HepG2 (cell line): Measurements from ENCODE around the gene CLIC4. TPM values are rescaled to one million over a fixed set of nuclear protein-coding genes. Genes with fewer than 3 reads are reported as not detected.

ENCODE experiments used
- ATAC-seq: fragments of 200-7000 bp; cut with Tn5 transposase; 3 replicates; pipeline ENCODE4 v1.9.1; 2020; ENCODE audit warnings: mild to moderate bottlenecking, moderate library complexity
- BruUV-seq: library from RNA; stranded (reverse); fragments of 400-500 nt; replicated peaks from 2 replicates; lab custom pipeline; 2021; lab: Mats Ljungman, UMichigan
- CTCF ChIA-PET: fragments of 300-600 bp; formaldehyde crosslinking; extraction: SDS; loops from one replicate; lab custom pipeline; 2021; ENCODE audit warnings: low total read pairs, inconsistent platforms, low intra/inter-chr PET ratio; lab: Yijun Ruan, JAX
- POLR2A ChIA-PET: fragments of 350-600 bp; sonication (Branson Sonifier 250); formaldehyde crosslinking; loops from one replicate; lab custom pipeline; 2020; ENCODE audit warnings: antibody characterized with exemption, inconsistent platforms; lab: Yijun Ruan, JAX
- DNase-seq: peaks from one replicate; pipeline ENCODE4 v3.0.0-alpha.2; 2015; ENCODE audit warnings: low spot score
- FAIRE-seq: peaks from 3 replicates; lab custom pipeline; 2011; peaks lifted over from hg19 to GRCh38; lab: Jason Lieb, UNC
- H2AFZ ChIP-seq: one replicate; pipeline ENCODE4 v1.6.1; 2011; ENCODE audit warnings: low read length, inconsistent platforms
- H3K27ac ChIP-seq: fragments of 300-600 bp; 3 replicates; pipeline ENCODE4 v1.8.0; 2011; ENCODE audit warnings: mixed run types, mild to moderate bottlenecking, mixed read lengths, low read length, inconsistent platforms; ENCODE audit not compliant: insufficient read depth; ENCODE audit errors: extremely low read length
- H3K27me3 ChIP-seq, 2 experiments: fragments of 200-600 bp in 1 of 2; 2 replicates in 1 of 2; 3 replicates in 1 of 2; pipeline versions ENCODE4 v1.6.0 to v1.8.0; 2011; ENCODE audit warnings: low read length in 2 of 2, mild to moderate bottlenecking in 2 of 2, moderate library complexity in 2 of 2, inconsistent platforms in 1 of 2; ENCODE audit not compliant: insufficient read depth in 2 of 2, control insufficient read depth in 1 of 2
- H3K36me3 ChIP-seq, 2 experiments: fragments of 200-600 bp in 1 of 2; replicated peaks in 1 of 2; 2 replicates in 1 of 2; 3 replicates in 1 of 2; pipeline versions ENCODE4 v1.5.1 to v1.8.0; 2011; ENCODE audit warnings: low read length in 2 of 2, inconsistent platforms in 1 of 2; ENCODE audit not compliant: insufficient read depth in 2 of 2, control insufficient read depth in 1 of 2
- H3K4me1 ChIP-seq: 2 replicates; pipeline ENCODE4 v1.5.1; 2012; ENCODE audit warnings: low read length, inconsistent platforms; ENCODE audit not compliant: insufficient read depth
- H3K4me2 ChIP-seq: 2 replicates; pipeline ENCODE4 v1.6.0; 2011; ENCODE audit warnings: low read depth, low read length, inconsistent platforms
- H3K4me3 ChIP-seq, 3 experiments: fragments of 200-600 bp in 1 of 3; sonication (generic), shearing (Covaris generic) in 1 of 3; replicated peaks in 1 of 3; 2 replicates each; pipeline ENCODE4 v1.5.1; 2011 to 2016; ENCODE audit warnings: low read length in 3 of 3, inconsistent platforms in 2 of 3, low read depth in 2 of 3, mild to moderate bottlenecking in 2 of 3, control low read depth in 1 of 3, mixed read lengths in 1 of 3; ENCODE audit not compliant: insufficient read depth in 1 of 3
- H3K79me2 ChIP-seq: one replicate; pipeline ENCODE4 v1.6.1; 2011; ENCODE audit warnings: low read length, inconsistent platforms; ENCODE audit not compliant: insufficient read depth
- H3K9ac ChIP-seq: 2 replicates; pipeline ENCODE4 v1.6.0; 2011; ENCODE audit warnings: mild to moderate bottlenecking, low read depth, low read length, inconsistent platforms; ENCODE audit not compliant: insufficient read depth
- H3K9me3 ChIP-seq: 2 replicates; pipeline ENCODE4 v1.5.1; 2012; ENCODE audit warnings: mild to moderate bottlenecking, low read length
- H4K20me1 ChIP-seq: 2 replicates; pipeline ENCODE4 v1.6.0; 2011; ENCODE audit warnings: inconsistent platforms, mild to moderate bottlenecking, low read length, moderate library complexity; ENCODE audit not compliant: insufficient read depth
- AHDC1 ChIP-seq: sonication (generic); formaldehyde crosslinking; IDR thresholded peaks from 2 replicates; pipeline ENCODE4 v1.5.1; 2020; ENCODE audit warnings: mild to moderate bottlenecking, missing genetic modification reagents, borderline replicate concordance
- ZMYM2 ChIP-seq: sonication (generic); formaldehyde crosslinking; IDR thresholded peaks from 2 replicates; pipeline ENCODE4 v1.8.0; 2022; ENCODE audit warnings: mild to moderate bottlenecking, missing genetic modification reagents
- WGBS: methylation state at CpG from one replicate; pipeline ENCODE4 v1.1.6; 2017; ENCODE audit warnings: low lambda C conversion rate; 5-methylcytosine and 5-hydroxymethylcytosine counted together
- in situ Hi-C: cut with HindIII; loops from 2 replicates; pipeline ENCODE4 v1.10.0; 2017; ENCODE audit warnings: low pct_unique_long_range_greater_than_20kb; ENCODE audit not compliant: extremely low pct_ligation_motif_present
- intact Hi-C: fragments of 100-400 bp; cut with micrococcal nuclease; formaldehyde crosslinking; loops from one replicate; pipeline ENCODE4 v1.10.0; 2022; ENCODE audit not compliant: unreplicated experiment
- polyA plus RNA-seq, 8 experiments: library from polyadenylated mRNA; depleted of rRNA in 3 of 8; stranded (reverse) in 7 of 8; unstranded in 1 of 8; fragments of >200 nt; fragmentation: Illumina TruSeq in 4 of 8; extraction: Trizol in 4 of 8; gene quantifications; 2 replicates each; pipeline versions ENCODE4 v1.2.1 to v1.2.3, GENCODE V29; 2011 to 2016; ENCODE audit warnings: low read depth in 4 of 8, missing spikeins in 1 of 8, mixed read lengths in 1 of 8; ENCODE audit not compliant: insufficient read depth in 1 of 8
- total RNA-seq, 5 experiments: library from RNA; depleted of rRNA; stranded (reverse); fragments of >200 nt; fragmentation: Illumina TruSeq; extraction: Trizol; gene quantifications; 2 replicates each; pipeline ENCODE4 v1.2.3, GENCODE V29; 2016; ENCODE audit warnings: low read depth in 1 of 5

Gene CLIC4
- total and polyA plus RNA-seq, 2 of the 13 experiments (the other 11 are each of a cell fraction or from before 2014, with no cell fraction given), result 23.3 to 77.4 TPM

GRCh38 chr1:24759492-24759891, 14.2 kb downstream of the CLIC4 start:
- FAIRE-seq (no peak), ATAC-seq (no peak), DNase-seq (no peak)
- in situ Hi-C loops (no loop called here), intact Hi-C loops (no loop called here)
- H3K36me3 ChIP-seq, result no peaks in the 10 kb centered on the region
- H4K20me1 ChIP-seq, result peaks cover 16% of the 10 kb centered on the region
- H3K4me2 ChIP-seq, result no peak overlapping the region
- WGBS, result 73% methylated on average over 5 of the region's 5 CpGs
- H3K9ac ChIP-seq, result no peak overlapping the region
- no peak overlapping the region for H3K4me3 ChIP-seq
- peaks cover 41% of the 10 kb centered on the region for H3K4me1 ChIP-seq
- H3K27ac ChIP-seq, result no peak overlapping the region
- no peaks in the 10 kb centered on the region for H3K27me3 ChIP-seq
- H3K79me2 ChIP-seq, result peaks cover 80% of the 10 kb centered on the region
- ChIA-PET CTCF (no interaction called here), POLR2A (no interaction called here)
- no TSS peak for BruUV-seq
- H3K9me3 ChIP-seq, result no peaks in the 10 kb centered on the region
- no peak overlapping the region for H2AFZ ChIP-seq
- TF ChIP-seq ZMYM2 (CRISPR knock-in tag), result 0 out of 2 replicates have a peak, but pooled peaks have one; percentile 19
- TF ChIP-seq AHDC1 (CRISPR knock-in tag), result no peak
- TF ChIP-seq, all 625 proteins: peak for 1
